Colonic mucosa (tissue), 4 donors: Measurements from ENCODE around the gene ACOXL. TPM values are rescaled to one million over a fixed set of nuclear protein-coding genes. Genes with fewer than 3 reads are reported as not detected.
A peak's percentile ranks its signal among the peaks of the same experiment; 100 is the strongest.

Source experiments
- DNase-seq: peaks from one replicate; pipeline ENCODE4 v3.0.0-alpha.2; 2020
- H3K27ac ChIP-seq: fragments of 200-600 bp; one replicate; pipeline ENCODE4 v1.8.0; 2021
- H3K27me3 ChIP-seq: fragments of 200-600 bp; one replicate; pipeline ENCODE4 v1.8.0; 2021
- H3K36me3 ChIP-seq: fragments of 200-600 bp; one replicate; pipeline ENCODE4 v1.8.0; 2021
- H3K4me1 ChIP-seq: fragments of 200-600 bp; one replicate; pipeline ENCODE4 v1.8.0; 2021; ENCODE audit warnings: mild to moderate bottlenecking
- H3K4me3 ChIP-seq: fragments of 200-600 bp; one replicate; pipeline ENCODE4 v1.8.0; 2021
- H3K9ac ChIP-seq, 2 donors: one replicate each; pipeline ENCODE4 v1.7.0; 2013; ENCODE audit warnings: control low read depth in 2 of 2, low read depth in 2 of 2, low read length in 2 of 2
- H3K9me3 ChIP-seq: fragments of 200-600 bp; one replicate; pipeline ENCODE4 v1.8.0; 2021
- intact Hi-C: fragments of 100-400 bp; cut with DNase I; formaldehyde crosslinking; loops from one replicate; pipeline ENCODE4 v1.14.1; 2022
- total RNA-seq, 2 donors: library from RNA; stranded (reverse); fragmentation: NEBNext Ultra II Directional in 1 of 2; extraction: Animal tissue kit (Norgen Biotek cat#: 25700) in 1 of 2; gene quantifications; one replicate each; pipeline ENCODE4 v1.2.1, GENCODE V29; 2021
- TF ChIP-seq, protein P1 (sequence below): fragments of 200-600 bp; IDR thresholded peaks from one replicate; pipeline ENCODE4 v1.8.0; 2022; ENCODE audit warnings: antibody characterized with exemption, mild to moderate bottlenecking
- donor health status: healthy.
- donor health status: DM: no; HTN: no; CAD: no.
- donor health status: DM: no; HTN: no; CAD: no.

ACOXL gene
- total RNA-seq, 2 donors from 2014 or later = 0.32 to 0.82 TPM

GRCh38 chr2:111032721-111033429 lies 300.5 kb downstream of the ACOXL start:
- H3K27ac ChIP-seq = peak overlapping the region; percentile 78

GRCh38 chr2:111034146-111034545 lies 301.8 kb downstream of the ACOXL start:
- no peak overlapping the region for H3K9ac ChIP-seq
- no peak overlapping the region for H3K27ac ChIP-seq
- H3K9me3 ChIP-seq = no peaks in the 10 kb centered on the region
- no peaks in the 10 kb centered on the region for H3K27me3 ChIP-seq
- DNase-seq = no peak
- intact Hi-C loops = no loop called here
- TF ChIP-seq, protein P1, sequence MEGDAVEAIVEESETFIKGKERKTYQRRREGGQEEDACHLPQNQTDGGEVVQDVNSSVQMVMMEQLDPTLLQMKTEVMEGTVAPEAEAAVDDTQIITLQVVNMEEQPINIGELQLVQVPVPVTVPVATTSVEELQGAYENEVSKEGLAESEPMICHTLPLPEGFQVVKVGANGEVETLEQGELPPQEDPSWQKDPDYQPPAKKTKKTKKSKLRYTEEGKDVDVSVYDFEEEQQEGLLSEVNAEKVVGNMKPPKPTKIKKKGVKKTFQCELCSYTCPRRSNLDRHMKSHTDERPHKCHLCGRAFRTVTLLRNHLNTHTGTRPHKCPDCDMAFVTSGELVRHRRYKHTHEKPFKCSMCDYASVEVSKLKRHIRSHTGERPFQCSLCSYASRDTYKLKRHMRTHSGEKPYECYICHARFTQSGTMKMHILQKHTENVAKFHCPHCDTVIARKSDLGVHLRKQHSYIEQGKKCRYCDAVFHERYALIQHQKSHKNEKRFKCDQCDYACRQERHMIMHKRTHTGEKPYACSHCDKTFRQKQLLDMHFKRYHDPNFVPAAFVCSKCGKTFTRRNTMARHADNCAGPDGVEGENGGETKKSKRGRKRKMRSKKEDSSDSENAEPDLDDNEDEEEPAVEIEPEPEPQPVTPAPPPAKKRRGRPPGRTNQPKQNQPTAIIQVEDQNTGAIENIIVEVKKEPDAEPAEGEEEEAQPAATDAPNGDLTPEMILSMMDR = no peak
- peaks cover 3% of the 10 kb centered on the region for H3K4me1 ChIP-seq
- H3K36me3 ChIP-seq = no peaks in the 10 kb centered on the region
- H3K4me3 ChIP-seq = no peak overlapping the region

More at GRCh38 chr2:111032721-111033429, 300.5 kb downstream of the ACOXL start:
- intact Hi-C loops = no loop called here
- TF ChIP-seq, protein P1 = no peak
- H3K4me1 ChIP-seq = peaks cover 5% of the 10 kb centered on the region
- peak; percentile 90 for DNase-seq
- H3K36me3 ChIP-seq = no peaks in the 10 kb centered on the region
- no peaks in the 10 kb centered on the region for H3K9me3 ChIP-seq
- H3K4me3 ChIP-seq = no peak overlapping the region
- peak overlapping the region in 1 of 2 donors; percentile 62 for H3K9ac ChIP-seq
- no peaks in the 10 kb centered on the region for H3K27me3 ChIP-seq

- H3K9ac ChIP-seq = no peak overlapping the region
- no peaks in the 10 kb centered on the region for H3K36me3 ChIP-seq
- no peak overlapping the region for H3K4me3 ChIP-seq
- no peaks in the 10 kb centered on the region for H3K9me3 ChIP-seq
- no peaks in the 10 kb centered on the region for H3K27me3 ChIP-seq
- no peaks in the 10 kb centered on the region for H3K4me1 ChIP-seq
- TF ChIP-seq, protein P1 = no peak
- DNase-seq = no peak
- intact Hi-C loops = no loop called here
- no peak overlapping the region for H3K27ac ChIP-seq
Observed at GRCh38 chr2:111034606-111035005, 302.2 kb downstream of the ACOXL start.

DNA sequence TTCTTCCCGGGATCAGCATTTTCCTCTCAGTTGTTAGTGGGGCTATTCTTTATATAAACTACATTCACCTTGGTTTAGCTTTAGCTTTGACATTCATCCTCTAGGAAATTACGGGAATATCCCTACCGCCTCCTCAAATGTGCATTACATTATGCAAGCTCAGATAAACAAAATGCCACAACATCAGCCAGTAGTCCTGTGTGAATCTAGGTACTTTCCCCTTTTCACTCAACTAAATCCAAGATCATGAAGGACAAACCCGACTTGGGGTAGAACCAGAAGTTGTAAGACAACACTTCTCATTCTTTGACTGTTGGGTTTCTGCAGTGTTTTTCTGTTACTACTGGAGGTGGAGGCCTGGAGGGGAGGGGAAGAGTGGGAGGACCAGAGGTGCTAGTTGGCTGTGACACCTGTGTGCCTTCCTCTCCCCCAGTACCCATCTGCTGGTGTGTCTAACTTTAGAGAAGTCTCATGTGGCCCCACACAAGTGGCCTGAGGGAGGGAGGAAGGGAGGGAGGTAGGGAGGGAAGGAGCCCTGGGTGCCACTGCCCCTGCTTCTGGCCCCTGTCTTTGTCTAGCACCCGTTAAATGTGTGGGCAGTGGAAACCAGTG lies 303.6 kb downstream of the ACOXL start:
- H3K36me3 ChIP-seq = no peaks in the 10 kb centered on the region
- no peak for DNase-seq
- H3K27ac ChIP-seq = no peak overlapping the region
- no peaks in the 10 kb centered on the region for H3K4me1 ChIP-seq
- TF ChIP-seq, protein P1 = no peak
- no peak overlapping the region for H3K4me3 ChIP-seq
- H3K27me3 ChIP-seq = no peaks in the 10 kb centered on the region
- intact Hi-C loops = no loop called here
- H3K9me3 ChIP-seq = no peaks in the 10 kb centered on the region
- H3K9ac ChIP-seq = no peak overlapping the region

DNA sequence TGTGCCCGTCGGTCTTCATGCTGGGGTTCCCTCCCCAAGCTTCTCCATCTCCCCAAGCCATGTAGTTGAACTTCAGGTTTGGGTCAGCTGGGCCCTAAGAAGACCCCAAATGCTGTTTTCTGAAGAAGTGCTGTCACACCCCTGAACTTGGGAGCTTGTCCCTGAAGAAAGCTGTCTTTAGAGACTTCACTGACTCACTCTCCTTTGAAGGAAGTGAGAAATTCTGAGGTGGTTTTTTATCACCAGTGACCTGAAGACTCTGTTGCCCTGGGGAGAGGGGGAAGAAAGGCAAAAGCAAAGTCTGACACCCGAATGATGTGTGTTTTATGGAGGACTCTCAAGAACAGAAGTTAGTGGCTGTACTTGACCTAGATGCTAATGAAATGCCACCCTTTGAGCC lies 304.8 kb downstream of the ACOXL start:
- Histone ChIP-seq H3K36me3 (no peaks in the 10 kb centered on the region), H3K9ac (no peak overlapping the region), H3K9me3 (no peaks in the 10 kb centered on the region), H3K4me3 (no peak overlapping the region), H3K4me1 (no peaks in the 10 kb centered on the region), H3K27ac (no peak overlapping the region), H3K27me3 (no peaks in the 10 kb centered on the region)
- intact Hi-C loops = no loop called here
- no peak for DNase-seq
- TF ChIP-seq, protein P1 = no peak
